Glutamatergic neuron (in vitro differentiated cells): ENCODE results near the gene ATP11A. TPM values are rescaled to one million over a fixed set of nuclear protein-coding genes. Genes with fewer than 3 reads are reported as not detected.

Experiments used
- DNase-seq: peaks from one replicate; pipeline ENCODE4 v3.0.0; 2022
- H3K27ac Mint-ChIP-seq: one replicate; pipeline ENCODE4 v1.8.0; 2020; ENCODE audit warnings: mild to moderate bottlenecking, mixed read lengths, inconsistent platforms; ENCODE audit not compliant: unreplicated experiment
- H3K27me3 Mint-ChIP-seq: one replicate; pipeline ENCODE4 v1.8.0; 2020; ENCODE audit warnings: mild to moderate bottlenecking, moderate library complexity, mixed read lengths, inconsistent platforms; ENCODE audit not compliant: unreplicated experiment
- H3K36me3 Mint-ChIP-seq: one replicate; pipeline ENCODE4 v1.8.0; 2020; ENCODE audit warnings: mild to moderate bottlenecking, mixed read lengths, inconsistent platforms; ENCODE audit not compliant: unreplicated experiment
- H3K4me1 Mint-ChIP-seq: one replicate; pipeline ENCODE4 v1.8.0; 2020; ENCODE audit warnings: mild to moderate bottlenecking, low read depth, mixed read lengths, inconsistent platforms; ENCODE audit not compliant: unreplicated experiment
- H3K4me3 Mint-ChIP-seq: one replicate; pipeline ENCODE4 v1.8.0; 2020; ENCODE audit warnings: mild to moderate bottlenecking, mixed read lengths, inconsistent platforms; ENCODE audit not compliant: unreplicated experiment
- H3K9me3 Mint-ChIP-seq: one replicate; pipeline ENCODE4 v1.8.0; 2020; ENCODE audit warnings: mild to moderate bottlenecking, moderate library complexity, mixed read lengths, inconsistent platforms; ENCODE audit not compliant: unreplicated experiment
- total RNA-seq: library from RNA; stranded (reverse); fragmentation: NEBNext Ultra II Directional; extraction: Animal tissue kit (Norgen Biotek cat#: 25700); gene quantifications from one replicate; pipeline ENCODE4 v1.2.1, GENCODE V29; 2021; ENCODE audit not compliant: unreplicated experiment
- TF ChIP-seq, protein P1 (sequence below): fragments of 200-600 bp; sonication (generic); IDR thresholded peaks from one replicate; pipeline ENCODE4 v1.5.0; 2021; ENCODE audit not compliant: partially characterized antibody, unreplicated experiment

ATP11A gene
- total RNA-seq, 1 donor from 2014 or later = 127 TPM

DNA sequence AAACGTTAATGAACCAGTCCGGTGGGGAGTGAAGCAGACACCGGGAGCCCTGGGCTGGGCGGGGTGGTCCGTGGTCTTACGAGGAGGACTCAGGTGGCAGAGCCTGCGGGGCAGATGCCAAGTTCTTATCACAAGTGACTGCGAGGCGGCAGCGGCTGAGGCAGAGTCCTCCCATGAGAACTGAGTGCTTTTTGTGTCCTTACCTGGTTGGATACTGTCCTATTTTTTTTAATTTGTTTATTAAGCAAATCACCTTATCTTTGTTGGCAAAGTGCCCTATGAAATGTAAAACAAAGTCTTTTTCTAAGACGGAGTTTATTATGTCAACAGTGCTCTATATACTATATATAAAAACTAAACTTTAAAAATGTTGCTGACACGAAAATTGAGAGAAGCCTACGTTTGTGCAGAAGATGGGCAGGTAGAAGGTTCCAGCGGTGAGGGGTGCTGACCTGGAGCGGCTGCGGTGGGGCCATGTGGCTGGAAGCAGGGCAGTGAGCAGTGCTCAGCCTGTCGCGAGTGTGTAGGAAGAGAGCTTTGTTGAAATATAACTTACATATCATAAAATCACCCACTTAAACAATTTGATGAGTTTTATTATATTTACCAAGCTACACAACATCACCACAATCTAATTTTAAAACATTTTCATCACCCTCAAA lies 82.2 kb downstream of the ATP11A start:
- no peak overlapping the region for H3K27ac Mint-ChIP-seq
- TF ChIP-seq, protein P1, sequence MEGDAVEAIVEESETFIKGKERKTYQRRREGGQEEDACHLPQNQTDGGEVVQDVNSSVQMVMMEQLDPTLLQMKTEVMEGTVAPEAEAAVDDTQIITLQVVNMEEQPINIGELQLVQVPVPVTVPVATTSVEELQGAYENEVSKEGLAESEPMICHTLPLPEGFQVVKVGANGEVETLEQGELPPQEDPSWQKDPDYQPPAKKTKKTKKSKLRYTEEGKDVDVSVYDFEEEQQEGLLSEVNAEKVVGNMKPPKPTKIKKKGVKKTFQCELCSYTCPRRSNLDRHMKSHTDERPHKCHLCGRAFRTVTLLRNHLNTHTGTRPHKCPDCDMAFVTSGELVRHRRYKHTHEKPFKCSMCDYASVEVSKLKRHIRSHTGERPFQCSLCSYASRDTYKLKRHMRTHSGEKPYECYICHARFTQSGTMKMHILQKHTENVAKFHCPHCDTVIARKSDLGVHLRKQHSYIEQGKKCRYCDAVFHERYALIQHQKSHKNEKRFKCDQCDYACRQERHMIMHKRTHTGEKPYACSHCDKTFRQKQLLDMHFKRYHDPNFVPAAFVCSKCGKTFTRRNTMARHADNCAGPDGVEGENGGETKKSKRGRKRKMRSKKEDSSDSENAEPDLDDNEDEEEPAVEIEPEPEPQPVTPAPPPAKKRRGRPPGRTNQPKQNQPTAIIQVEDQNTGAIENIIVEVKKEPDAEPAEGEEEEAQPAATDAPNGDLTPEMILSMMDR = no peak
- peaks cover 18% of the 10 kb centered on the region for H3K27me3 Mint-ChIP-seq
- DNase-seq = no peak
- H3K4me3 Mint-ChIP-seq = peak overlapping the region; percentile 48
- peaks cover 4% of the 10 kb centered on the region for H3K36me3 Mint-ChIP-seq
- peaks cover 49% of the 10 kb centered on the region for H3K4me1 Mint-ChIP-seq
- H3K9me3 Mint-ChIP-seq = peaks cover 11% of the 10 kb centered on the region

DNA sequence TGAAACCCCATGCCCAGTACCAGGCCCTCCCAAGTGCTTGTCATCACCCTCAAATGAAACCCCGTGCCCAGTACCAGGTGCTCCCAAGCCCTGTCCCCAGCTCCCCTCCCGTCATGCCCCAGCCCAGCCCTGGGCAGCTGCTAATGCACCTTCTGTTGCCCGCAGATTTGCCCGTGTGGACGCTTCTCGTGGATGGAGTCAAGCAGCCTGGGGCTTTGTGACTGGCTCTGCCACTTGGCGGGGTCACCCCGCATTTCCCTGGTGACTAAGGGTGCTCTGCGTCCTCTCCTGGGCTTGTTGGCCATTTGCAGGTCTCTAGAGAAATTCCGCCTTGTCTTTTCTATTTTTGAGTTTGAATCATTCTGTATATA lies 82.7 kb downstream of the ATP11A start:
- no peak overlapping the region for H3K4me3 Mint-ChIP-seq
- TF ChIP-seq, protein P1 = no peak
- peaks cover 18% of the 10 kb centered on the region for H3K27me3 Mint-ChIP-seq
- DNase-seq = no peak
- peaks cover 11% of the 10 kb centered on the region for H3K9me3 Mint-ChIP-seq
- peak overlapping the region; percentile 3 for H3K27ac Mint-ChIP-seq
- peaks cover 4% of the 10 kb centered on the region for H3K36me3 Mint-ChIP-seq
- H3K4me1 Mint-ChIP-seq = peaks cover 49% of the 10 kb centered on the region

DNA sequence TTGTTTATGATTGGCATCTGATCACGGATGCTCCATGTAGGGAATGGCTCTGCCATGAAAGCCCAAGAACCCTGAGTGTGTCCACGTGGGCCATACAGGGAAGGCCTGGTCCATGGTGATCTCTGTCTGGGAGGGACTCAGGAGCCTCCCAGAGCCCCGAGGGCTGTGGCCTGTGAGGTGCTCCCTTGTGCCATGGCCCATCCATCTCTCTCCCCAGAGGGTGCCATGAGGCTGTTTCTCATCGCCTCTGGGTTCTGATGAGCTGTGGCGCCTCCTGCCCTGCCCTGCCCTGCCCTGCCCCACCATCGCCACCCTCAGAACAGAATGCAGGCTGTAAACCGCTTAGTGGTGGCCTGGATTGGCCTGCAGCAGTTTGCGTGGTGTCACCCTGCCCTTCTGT lies 83.1 kb downstream of the ATP11A start:
- peaks cover 11% of the 10 kb centered on the region for H3K9me3 Mint-ChIP-seq
- H3K4me3 Mint-ChIP-seq = no peak overlapping the region
- H3K27ac Mint-ChIP-seq = peak overlapping the region; percentile 3
- peaks cover 4% of the 10 kb centered on the region for H3K36me3 Mint-ChIP-seq
- TF ChIP-seq, protein P1 = no peak
- peaks cover 50% of the 10 kb centered on the region for H3K4me1 Mint-ChIP-seq
- DNase-seq = no peak
- H3K27me3 Mint-ChIP-seq = peaks cover 19% of the 10 kb centered on the region

DNA sequence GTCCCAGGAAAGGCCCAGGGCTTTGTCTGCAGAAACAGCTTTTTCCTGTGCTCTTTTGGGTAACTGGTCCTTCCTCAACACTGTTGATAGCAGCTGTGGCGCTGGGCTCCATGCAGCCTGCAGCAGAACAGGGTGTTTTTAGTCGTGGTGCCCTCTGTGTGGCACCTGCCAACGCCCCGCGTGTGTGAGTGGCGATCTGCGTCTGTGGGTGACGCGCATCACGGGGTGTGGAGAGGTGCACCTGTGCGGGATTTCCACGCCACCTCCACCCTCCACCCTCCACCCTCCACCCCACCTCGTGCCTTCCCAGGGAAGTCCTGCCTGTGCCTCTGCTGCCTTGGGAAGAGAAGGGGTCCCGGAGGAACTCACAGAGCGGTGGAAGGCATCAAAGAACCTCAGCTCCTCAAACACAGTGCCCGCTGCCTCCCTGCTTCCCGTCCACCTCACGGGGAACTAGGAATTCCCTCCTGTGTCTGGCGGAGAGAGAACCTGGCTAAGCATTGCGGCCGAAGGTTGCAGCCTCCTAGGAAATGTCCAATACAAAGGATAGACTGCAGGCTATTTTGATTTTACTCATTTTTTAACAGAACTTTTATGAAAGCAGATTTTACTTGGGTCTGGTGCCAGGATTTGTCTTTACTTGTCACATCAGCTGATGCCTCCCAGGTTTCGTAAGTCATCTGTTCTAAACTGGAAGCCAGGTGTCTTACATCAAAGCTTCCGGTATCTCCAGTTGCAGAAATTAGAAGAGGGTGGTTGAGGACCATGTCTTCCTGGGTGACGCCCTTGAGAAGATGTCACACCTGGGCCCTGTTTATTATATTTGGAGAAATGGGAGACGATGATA lies 84.0 kb downstream of the ATP11A start:
- H3K9me3 Mint-ChIP-seq = peaks cover 7% of the 10 kb centered on the region
- H3K36me3 Mint-ChIP-seq = peaks cover 4% of the 10 kb centered on the region
- TF ChIP-seq, protein P1 = no peak
- peaks cover 16% of the 10 kb centered on the region for H3K27me3 Mint-ChIP-seq
- peaks cover 51% of the 10 kb centered on the region for H3K4me1 Mint-ChIP-seq
- peak overlapping the region; percentile 17 for H3K27ac Mint-ChIP-seq
- no peak overlapping the region for H3K4me3 Mint-ChIP-seq
- DNase-seq = peak; percentile 13

DNA sequence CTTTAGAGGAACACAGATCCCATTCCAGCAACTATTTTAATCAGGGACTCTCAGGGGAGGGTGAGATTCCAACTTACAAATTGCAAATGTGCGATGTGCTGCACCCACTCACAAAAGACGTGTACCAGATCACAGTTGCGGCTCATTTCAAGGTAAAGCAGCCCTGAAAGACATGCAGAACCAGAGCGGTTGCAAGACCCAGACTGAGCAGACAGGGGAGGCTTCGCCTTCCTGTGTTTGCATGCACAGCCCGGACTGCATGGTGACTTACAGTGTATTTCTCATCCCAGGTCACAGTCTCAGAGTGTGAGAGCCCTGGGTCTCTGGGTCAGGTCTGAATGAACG lies 84.6 kb downstream of the ATP11A start:
- Mint-ChIP-seq H3K27ac (peak overlapping the region; percentile 57), H3K9me3 (peaks cover 6% of the 10 kb centered on the region), H3K36me3 (peaks cover 4% of the 10 kb centered on the region), H3K27me3 (peaks cover 16% of the 10 kb centered on the region), H3K4me1 (peaks cover 50% of the 10 kb centered on the region), H3K4me3 (no peak overlapping the region)
- TF ChIP-seq, protein P1 = no peak
- no peak for DNase-seq
